Esophagus squamous epithelium (tissue), 5 donors: ENCODE data around the gene ZNHIT1. TPM values are rescaled to one million over a fixed set of nuclear protein-coding genes. Genes with fewer than 3 reads are reported as not detected.
A peak's percentile ranks its signal among the peaks of the same experiment; 100 is the strongest.

Experiments used
- DNase-seq: peaks from one replicate; lab custom pipeline; 2025; lab: John Stamatoyannopoulos, UW
- H3K27ac ChIP-seq, 4 donors: fragments of 200-600 bp; sonication (generic); one replicate each; pipeline ENCODE4 v1.5.1; 2016 to 2019; ENCODE audit warnings: mild to moderate bottlenecking in 1 of 4
- H3K27me3 ChIP-seq, 4 donors: fragments of 200-600 bp; sonication (generic); 1 replicate in 3 of 4; 2 replicates in 1 of 4; pipeline versions ENCODE4 v1.5.1 to v1.6.0; 2017 to 2021; ENCODE audit warnings: antibody characterized with exemption in 1 of 4
- H3K36me3 ChIP-seq, 3 donors: fragments of 200-600 bp; sonication (generic); one replicate each; pipeline ENCODE4 v1.5.1; 2016 to 2019
- H3K4me1 ChIP-seq, 3 donors: fragments of 200-600 bp; sonication (generic); one replicate each; pipeline ENCODE4 v1.5.1; 2017 to 2019
- H3K4me3 ChIP-seq, 4 donors: fragments of 200-600 bp; sonication (generic); 1 replicate in 3 of 4; 2 replicates in 1 of 4; pipeline ENCODE4 v1.5.1; 2016 to 2019; ENCODE audit warnings: mild to moderate bottlenecking in 2 of 4, moderate library complexity in 1 of 4
- H3K9me3 ChIP-seq, 3 donors: fragments of 200-600 bp; sonication (generic); one replicate each; pipeline ENCODE4 v1.5.1; 2016 to 2019
- CTCF ChIP-seq, 6 experiments: fragments of 450-650 bp in 4 of 6; fragments of 200-600 bp in 2 of 6; sonication (generic) in 2 of 6; IDR thresholded peaks; one replicate each; pipeline ENCODE4 v1.5.1; 2016 to 2019; ENCODE audit warnings: antibody characterized with exemption in 6 of 6, mild to moderate bottlenecking in 4 of 6, moderate library complexity in 4 of 6
- POLR2A ChIP-seq, 4 donors: fragments of 450-650 bp; IDR thresholded peaks; one replicate each; pipeline ENCODE4 v1.6.1; 2017; ENCODE audit warnings: antibody characterized with exemption in 4 of 4, mild to moderate bottlenecking in 4 of 4, moderate library complexity in 3 of 4
- WGBS, 2 donors: methylation state at CpG; one replicate each; pipeline ENCODE4 v1.1.5; 2018; 5-methylcytosine and 5-hydroxymethylcytosine counted together
- intact Hi-C: fragments of 100-400 bp; cut with DNase I; formaldehyde crosslinking; loops from one replicate; pipeline ENCODE4 v1.15.0; 2022
- total RNA-seq, 4 donors: library from RNA; depleted of rRNA; stranded (reverse); fragments of >200 nt; gene quantifications; one replicate each; pipeline ENCODE4 v1.1.0, GENCODE V29; 2016
- donor health status: DM: yes; HTN: yes; CAD: no.

ZNHIT1 gene
- total RNA-seq, 4 donors from 2014 or later = 51.3 to 87.9 (median 64.4) TPM

GRCh38 chr7:101170617-101171441 lies 47.1 kb upstream of the ZNHIT1 start:
- no peak for DNase-seq
- Histone ChIP-seq H3K27me3 (peaks cover 31 to 100% (median 82%) of the 10 kb centered on the region in 4 donors), H3K4me3 (no peak overlapping the region), H3K27ac (no peak overlapping the region), H3K4me1 (peaks cover 24 to 63% (median 25%) of the 10 kb centered on the region in 3 donors), H3K9me3 (no peaks in the 10 kb centered on the region), H3K36me3 (no peaks in the 10 kb centered on the region)
- TF ChIP-seq CTCF (IDR thresholded peaks at IDR 0.05) = no peak
- TF ChIP-seq POLR2A (IDR thresholded peaks at IDR 0.05) = no peak
- intact Hi-C loops = no loop called here
- WGBS, 2 donors = 7 to 8% methylated on average over 14 to 17 of the region's 17 CpGs

- H3K9me3 ChIP-seq = no peaks in the 10 kb centered on the region
- DNase-seq = no peak
- no peaks in the 10 kb centered on the region for H3K36me3 ChIP-seq
- H3K27me3 ChIP-seq = peaks cover 28 to 100% (median 79%) of the 10 kb centered on the region in 4 donors
- intact Hi-C loops = no loop called here
- H3K27ac ChIP-seq = no peak overlapping the region
- H3K4me3 ChIP-seq = no peak overlapping the region
- peaks cover 24 to 57% (median 24%) of the 10 kb centered on the region in 3 donors for H3K4me1 ChIP-seq
- WGBS, 2 donors = 3 to 11% methylated on average over 12 to 13 of the region's 13 CpGs
- peak in 1 of 6 experiments; percentile 12 for TF ChIP-seq CTCF (IDR thresholded peaks at IDR 0.05)
- no peak for TF ChIP-seq POLR2A (IDR thresholded peaks at IDR 0.05)
These were observed 46.5 kb upstream of the ZNHIT1 start for GRCh38 chr7:101171442-101171837.

- peaks cover 28 to 100% (median 75%) of the 10 kb centered on the region in 4 donors for H3K27me3 ChIP-seq
- H3K4me3 ChIP-seq = peak overlapping the region in 1 of 4 donors; percentile 44
These were observed 45.7 kb upstream of the ZNHIT1 start for GRCh38 chr7:101172005-101172853.

GRCh38 chr7:101172854-101173751 lies 44.9 kb upstream of the ZNHIT1 start:
- peaks cover 28 to 100% (median 74%) of the 10 kb centered on the region in 4 donors for H3K27me3 ChIP-seq
- no peaks in the 10 kb centered on the region for H3K36me3 ChIP-seq
- H3K4me3 ChIP-seq = peak overlapping the region in 2 of 4 donors; percentile 18 to 47
- H3K9me3 ChIP-seq = no peaks in the 10 kb centered on the region
- no peak for TF ChIP-seq POLR2A (IDR thresholded peaks at IDR 0.05)
- TF ChIP-seq CTCF (IDR thresholded peaks at IDR 0.05) = no peak
- H3K4me1 ChIP-seq = peaks cover 24 to 57% (median 24%) of the 10 kb centered on the region in 3 donors
- no peak overlapping the region for H3K27ac ChIP-seq
- no peak for DNase-seq
- intact Hi-C loops = no loop called here
- WGBS, 2 donors = 2 to 6% methylated on average over 33 to 36 of the region's 53 CpGs

More at GRCh38 chr7:101172005-101172853, 45.7 kb upstream of the ZNHIT1 start:
- intact Hi-C loops = no loop called here
- H3K4me1 ChIP-seq = peaks cover 24 to 57% (median 24%) of the 10 kb centered on the region in 3 donors
- TF ChIP-seq CTCF (IDR thresholded peaks at IDR 0.05) (no peak), POLR2A (IDR thresholded peaks at IDR 0.05) (no peak)
- WGBS, 2 donors = 0 to 4% methylated on average over 16 to 17 of the region's 79 CpGs
- no peak for DNase-seq
- no peaks in the 10 kb centered on the region for H3K9me3 ChIP-seq
- no peak overlapping the region for H3K27ac ChIP-seq
- no peaks in the 10 kb centered on the region for H3K36me3 ChIP-seq
